GM20431 (cell line): ENCODE results near the gene LAMC2.

Source experiments
- in situ Hi-C: fragments of 300-500 bp; cut with MseI, MboI; formaldehyde crosslinking; loops from one replicate; pipeline ENCODE4 v1.15.0; 2020; ENCODE audit warnings: low sequenced_read_pairs; ENCODE audit not compliant: unreplicated experiment

Gene LAMC2

GRCh38 chr1:183278739-183279591 lies 92.9 kb downstream of the LAMC2 start:
- in situ Hi-C loops: no loop called here

- in situ Hi-C loops: no loop called here
These were observed 93.8 kb downstream of the LAMC2 start for GRCh38 chr1:183279835-183280234.

- in situ Hi-C loops: no loop called here
These were observed 95.0 kb downstream of the LAMC2 start for GRCh38 chr1:183281039-183281438.

- in situ Hi-C loops: no loop called here
These were observed 95.6 kb downstream of the LAMC2 start for GRCh38 chr1:183281553-183282091.

DNA sequence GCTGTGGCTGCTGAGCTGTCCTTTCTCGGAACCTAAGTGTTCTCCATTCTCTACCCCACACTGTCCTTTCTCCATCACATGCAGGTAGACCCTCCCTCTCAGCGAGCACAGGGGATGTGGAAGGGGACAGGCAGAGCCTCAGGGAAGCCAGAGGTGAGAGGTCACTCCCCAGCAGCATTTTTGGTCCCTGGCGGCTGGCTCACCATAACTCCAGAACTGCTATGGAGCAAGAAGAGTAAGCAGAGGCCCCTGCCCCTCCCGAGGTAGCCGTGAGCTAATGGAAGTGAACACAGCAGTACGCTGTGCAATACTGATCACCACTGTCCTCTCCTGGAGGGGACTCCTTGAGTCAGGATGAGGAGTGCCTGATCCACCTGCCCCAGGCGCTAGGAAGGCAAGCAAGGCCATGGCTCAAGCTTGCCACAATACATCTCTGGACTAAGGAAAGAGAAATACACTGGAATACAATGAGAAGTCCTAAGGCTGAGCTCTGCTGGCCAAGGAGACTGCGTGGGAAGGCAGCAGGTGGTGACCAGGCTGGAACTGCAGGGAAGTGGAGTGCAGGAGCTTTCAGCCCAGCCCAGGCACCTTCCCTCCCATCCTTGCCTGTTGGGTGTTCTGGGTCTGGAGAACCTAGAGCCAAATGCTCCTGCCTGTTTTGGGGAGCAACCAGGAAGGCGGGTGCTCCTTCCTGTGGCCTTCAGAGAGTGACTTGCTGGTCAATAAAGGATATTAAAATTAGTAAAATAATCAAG lies 96.2 kb downstream of the LAMC2 start:
- in situ Hi-C loops: no loop called here

DNA sequence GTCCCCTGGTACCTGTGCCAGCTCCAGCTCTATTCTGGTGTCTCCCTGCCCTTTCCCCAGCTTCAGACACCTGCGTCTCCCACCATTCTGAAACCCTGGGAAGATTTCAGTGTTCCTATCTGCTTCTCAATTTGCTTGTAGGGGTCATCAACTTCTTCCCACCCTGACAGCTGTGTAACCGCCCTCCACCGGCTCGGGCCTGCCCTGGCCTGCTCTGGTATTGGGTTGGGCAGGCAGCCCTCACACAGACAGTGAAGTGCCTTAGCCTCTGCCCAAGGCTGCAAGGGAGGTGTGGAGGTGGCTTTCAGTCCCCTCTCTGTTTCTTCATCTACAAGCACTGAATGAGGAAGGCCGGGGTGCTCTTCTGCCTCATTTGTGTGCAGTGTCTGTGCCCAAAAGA lies 97.2 kb downstream of the LAMC2 start:
- in situ Hi-C loops: no loop called here

GRCh38 chr1:183284086-183284485 lies 98.0 kb downstream of the LAMC2 start:
- in situ Hi-C loops: no loop called here

GRCh38 chr1:183285256-183285655 lies 99.2 kb downstream of the LAMC2 start:
- in situ Hi-C loops: no loop called here

- in situ Hi-C loops: no loop called here
These were observed 99.7 kb downstream of the LAMC2 start for GRCh38 chr1:183285746-183286145.

DNA sequence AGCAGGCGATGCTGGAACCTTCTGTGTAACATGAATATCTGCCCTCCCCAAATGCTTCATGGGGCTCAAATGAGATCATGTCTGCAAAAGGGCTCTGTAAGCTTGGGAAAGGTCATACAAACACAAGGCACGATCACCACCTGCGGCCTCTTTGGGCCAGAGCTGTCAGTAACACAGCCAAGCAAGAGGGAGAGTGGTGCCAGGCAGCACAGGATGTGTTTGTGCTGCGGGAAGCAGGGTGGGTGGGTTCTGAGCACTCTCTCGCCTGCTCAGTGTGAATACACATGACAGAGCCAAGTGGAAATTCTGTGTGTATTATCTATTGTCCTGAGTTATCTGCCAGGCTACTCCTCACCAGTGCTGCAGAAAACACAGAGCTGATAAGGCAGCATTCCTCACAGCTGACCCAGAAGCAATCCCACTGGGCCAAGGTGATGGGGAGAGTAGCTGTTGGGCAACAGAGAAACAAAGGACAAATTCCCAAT lies 101.2 kb downstream of the LAMC2 start:
- in situ Hi-C loops: no loop called here

- in situ Hi-C loops: no loop called here
These were observed 102.5 kb downstream of the LAMC2 start for GRCh38 chr1:183288583-183288982.

GRCh38 chr1:183289051-183289496 lies 103.0 kb downstream of the LAMC2 start:
- in situ Hi-C loops: no loop called here

GRCh38 chr1:183290628-183291027 lies 104.6 kb downstream of the LAMC2 start:
- in situ Hi-C loops: no loop called here

GRCh38 chr1:183291216-183291762 lies 105.2 kb downstream of the LAMC2 start:
- in situ Hi-C loops: no loop called here

DNA sequence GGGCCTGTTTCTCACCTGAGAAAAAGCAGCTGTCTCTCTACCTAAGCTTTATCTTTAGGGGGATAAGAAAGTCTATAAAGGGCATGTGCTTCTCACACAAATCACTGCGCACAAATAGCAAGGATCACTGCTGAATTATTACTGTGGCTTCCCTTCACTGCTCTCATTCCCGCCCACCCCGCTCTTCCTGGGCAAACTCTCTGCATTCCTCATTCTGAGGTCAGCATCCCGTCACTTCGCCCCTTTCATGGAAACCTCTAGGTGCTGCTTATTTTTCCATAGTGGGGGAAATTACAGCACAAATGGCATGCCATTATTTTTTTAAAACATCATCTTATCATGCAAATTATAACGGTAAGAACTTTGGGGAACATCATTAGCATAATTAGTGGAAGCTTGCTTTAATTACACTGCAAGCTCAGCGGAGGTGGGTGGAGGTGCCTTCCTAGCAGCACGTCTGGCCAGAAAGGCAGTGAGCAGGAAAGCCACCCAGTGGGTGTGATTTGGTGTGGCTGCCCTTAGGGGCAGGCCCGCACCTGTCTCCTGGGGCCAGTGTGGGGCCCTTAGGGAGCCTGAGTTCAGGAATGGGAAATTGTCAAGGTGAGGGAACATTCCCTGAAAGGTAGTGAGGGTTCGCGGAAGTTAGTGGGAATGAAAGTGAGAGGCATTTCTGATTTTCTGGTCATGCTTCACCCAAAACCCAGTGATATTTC lies 105.9 kb downstream of the LAMC2 start:
- in situ Hi-C loops: no loop called here

DNA sequence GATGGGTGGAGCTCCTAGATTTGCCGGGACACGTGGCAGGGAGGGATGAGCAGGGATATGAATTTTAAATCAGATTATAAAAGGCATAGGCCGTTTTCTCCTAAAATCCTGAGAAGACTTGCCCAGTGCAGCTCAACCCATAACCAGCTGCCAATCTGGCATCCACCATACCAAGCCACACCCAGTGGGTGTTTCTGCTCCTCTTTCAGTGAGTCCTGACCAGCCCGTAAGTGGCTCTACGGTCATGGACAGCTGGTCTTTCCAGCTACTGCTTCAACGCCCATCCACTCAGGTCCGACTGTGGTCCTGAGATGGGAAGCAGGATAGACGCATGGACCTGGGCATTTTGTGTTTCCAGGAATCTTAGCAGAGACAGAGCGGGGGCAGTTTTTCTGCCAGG lies 107.2 kb downstream of the LAMC2 start:
- in situ Hi-C loops: no loop called here

DNA sequence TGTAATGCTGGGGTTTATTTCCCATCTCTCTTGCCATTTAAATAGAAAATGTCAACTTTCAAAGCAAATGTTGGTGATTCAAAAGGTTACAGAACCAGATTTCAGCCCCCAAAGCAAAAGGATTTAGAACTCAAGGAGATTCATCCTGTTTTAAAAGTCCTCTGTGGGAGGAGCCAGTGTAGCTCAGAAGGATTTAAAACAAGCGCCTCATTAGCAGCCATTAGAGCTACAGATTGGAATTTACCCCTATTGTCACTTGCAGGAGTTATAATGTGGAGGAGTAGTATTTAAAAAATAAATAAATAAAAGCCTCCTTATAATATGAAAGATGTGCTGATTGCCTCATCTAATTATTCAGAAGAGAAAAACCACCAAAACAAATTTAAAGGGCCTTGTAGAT lies 107.8 kb downstream of the LAMC2 start:
- in situ Hi-C loops: no loop called here
